Ovary (tissue), 9 donors: ENCODE results near the gene OR10G6. TPM values are rescaled to one million over a fixed set of nuclear protein-coding genes. Genes with fewer than 3 reads are reported as not detected.
"Not testable (repeated sequence)": the region's sequence is repeated elsewhere in the genome, so short reads cannot be mapped to it uniquely, and the experiment has no call there.

Source experiments
- DNase-seq, 5 donors: peaks; one replicate each; pipeline ENCODE4 v3.0.0-alpha.2; 2019 to 2020
- H3K27ac ChIP-seq, 2 donors: fragments of 200-600 bp; one replicate each; pipeline versions ENCODE4 v1.5.1 to v1.8.0; 2019 to 2022
- H3K27me3 ChIP-seq: fragments of 200-600 bp; one replicate; pipeline ENCODE4 v1.8.0; 2022
- H3K36me3 ChIP-seq: fragments of 200-600 bp; sonication (generic); one replicate; pipeline ENCODE4 v1.5.1; 2019
- H3K4me1 ChIP-seq: one replicate; pipeline ENCODE4 v1.8.1; 2013; ENCODE audit warnings: mild to moderate bottlenecking, moderate library complexity; ENCODE audit not compliant: insufficient read depth
- H3K4me3 ChIP-seq: fragments of 200-600 bp; sonication (generic); one replicate; pipeline ENCODE4 v1.5.1; 2017
- H3K9me3 ChIP-seq, 2 donors: fragments of 200-600 bp in 1 of 2; sonication (generic) in 1 of 2; one replicate each; pipeline versions ENCODE4 v1.5.1 to v1.8.1; 2013 to 2019; ENCODE audit warnings: mild to moderate bottlenecking in 1 of 2, moderate library complexity in 1 of 2
- EP300 ChIP-seq: sonication (generic); formaldehyde crosslinking; IDR thresholded peaks from one replicate; pipeline ENCODE4 v1.6.1; 2017; ENCODE audit warnings: antibody characterized with exemption
- POLR2A ChIP-seq: fragments of 450-650 bp; IDR thresholded peaks from one replicate; pipeline ENCODE4 v1.6.1; 2017; ENCODE audit warnings: antibody characterized with exemption, mild to moderate bottlenecking, moderate library complexity
- WGBS, 3 donors: extraction: QIAGEN DNeasy Blood & Tissue Kit in 1 of 3; methylation state at CpG; one replicate each; pipeline versions ENCODE4 v1.1.5 to v1.1.7; 2013 to 2017; 5-methylcytosine and 5-hydroxymethylcytosine counted together
- intact Hi-C, 4 donors: fragments of 100-400 bp; cut with DNase I; formaldehyde crosslinking; loops; one replicate each; pipeline versions ENCODE4 v1.11.0 to v1.15.1; 2022 to 2023
- polyA plus RNA-seq, 2 donors: library from polyadenylated mRNA; stranded (reverse); fragments of 200-250 nt in 1 of 2; fragments of 350-450 nt in 1 of 2; fragmentation: Illumina TruSeq in 1 of 2; extraction: RNeasy Lipid Tissue Mini Kit (QIAGEN cat#74804) in 1 of 2; gene quantifications; one replicate each; pipeline ENCODE4 v1.2.3, GENCODE V29; 2013 to 2014
- total RNA-seq, 7 donors: library from RNA; depleted of rRNA in 2 of 7; stranded (reverse); fragments of >200 nt in 2 of 7; fragmentation: NEBNext Ultra II Directional in 3 of 7; extraction: Animal tissue kit (Norgen Biotek cat#: 25700) in 3 of 7; gene quantifications; one replicate each; pipeline versions ENCODE4 v1.1.0 to v1.2.4, GENCODE V29; 2016 to 2023
- TF ChIP-seq, protein P1 (sequence below), 3 donors: fragments of 450-650 bp in 2 of 3; fragments of 200-600 bp in 1 of 3; IDR thresholded peaks; one replicate each; pipeline versions ENCODE4 v1.5.1 to v1.8.0; 2016 to 2022; ENCODE audit warnings: antibody characterized with exemption in 3 of 3, mild to moderate bottlenecking in 1 of 3
- donor health status: DM: no; HTN: no; CAD: no; lungs with moderate emphysema.
- donor health status: DM: no; HTN: no; CAD: no.
- donor health status: Bipolar disorder and iron deficiency.
- donor health status: DM: yes; HTN: yes; CAD: no.
- donor health status: DM: no; HTN: no; CAD: no.
- donor health status: DM: yes; HTN: yes; CAD: no.

OR10G6 gene
- total and polyA plus RNA-seq, 9 donors: not detected

DNA sequence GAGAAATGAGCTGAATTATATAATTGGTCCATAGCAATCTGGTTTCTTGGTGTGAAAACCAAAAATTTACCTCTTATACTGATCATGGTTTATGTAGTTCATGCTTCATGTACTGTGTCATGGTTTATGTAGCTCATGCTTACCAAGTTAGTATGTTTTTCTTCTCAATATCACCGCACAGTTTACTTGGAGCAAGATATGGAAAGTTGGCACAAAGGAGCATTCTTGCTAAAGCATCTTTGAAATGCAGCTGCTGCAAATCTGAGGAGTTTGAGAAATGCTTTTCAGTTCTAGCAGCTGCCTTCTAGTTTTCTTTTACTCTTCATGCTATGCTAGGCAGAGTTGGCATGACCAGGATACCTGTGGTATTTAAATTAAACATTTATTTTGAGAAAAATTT is 41.7 kb upstream of the OR10G6 start:
- no peak for DNase-seq
- intact Hi-C loops: no loop called here
- Histone ChIP-seq H3K27me3 (peaks cover 2% of the 10 kb centered on the region), H3K36me3 (no peaks in the 10 kb centered on the region), H3K4me1 (no peaks in the 10 kb centered on the region), H3K4me3 (no peak overlapping the region), H3K9me3 (no peaks in the 10 kb centered on the region), H3K27ac (no peak overlapping the region)
- 7 to 17% (median 9%) methylated on average over 1 of the region's 1 CpG for WGBS, 3 donors
- TF ChIP-seq POLR2A (no peak), EP300 (no peak)
- TF ChIP-seq, protein P1, sequence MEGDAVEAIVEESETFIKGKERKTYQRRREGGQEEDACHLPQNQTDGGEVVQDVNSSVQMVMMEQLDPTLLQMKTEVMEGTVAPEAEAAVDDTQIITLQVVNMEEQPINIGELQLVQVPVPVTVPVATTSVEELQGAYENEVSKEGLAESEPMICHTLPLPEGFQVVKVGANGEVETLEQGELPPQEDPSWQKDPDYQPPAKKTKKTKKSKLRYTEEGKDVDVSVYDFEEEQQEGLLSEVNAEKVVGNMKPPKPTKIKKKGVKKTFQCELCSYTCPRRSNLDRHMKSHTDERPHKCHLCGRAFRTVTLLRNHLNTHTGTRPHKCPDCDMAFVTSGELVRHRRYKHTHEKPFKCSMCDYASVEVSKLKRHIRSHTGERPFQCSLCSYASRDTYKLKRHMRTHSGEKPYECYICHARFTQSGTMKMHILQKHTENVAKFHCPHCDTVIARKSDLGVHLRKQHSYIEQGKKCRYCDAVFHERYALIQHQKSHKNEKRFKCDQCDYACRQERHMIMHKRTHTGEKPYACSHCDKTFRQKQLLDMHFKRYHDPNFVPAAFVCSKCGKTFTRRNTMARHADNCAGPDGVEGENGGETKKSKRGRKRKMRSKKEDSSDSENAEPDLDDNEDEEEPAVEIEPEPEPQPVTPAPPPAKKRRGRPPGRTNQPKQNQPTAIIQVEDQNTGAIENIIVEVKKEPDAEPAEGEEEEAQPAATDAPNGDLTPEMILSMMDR (IDR thresholded peaks at IDR 0.05): no peak

DNA sequence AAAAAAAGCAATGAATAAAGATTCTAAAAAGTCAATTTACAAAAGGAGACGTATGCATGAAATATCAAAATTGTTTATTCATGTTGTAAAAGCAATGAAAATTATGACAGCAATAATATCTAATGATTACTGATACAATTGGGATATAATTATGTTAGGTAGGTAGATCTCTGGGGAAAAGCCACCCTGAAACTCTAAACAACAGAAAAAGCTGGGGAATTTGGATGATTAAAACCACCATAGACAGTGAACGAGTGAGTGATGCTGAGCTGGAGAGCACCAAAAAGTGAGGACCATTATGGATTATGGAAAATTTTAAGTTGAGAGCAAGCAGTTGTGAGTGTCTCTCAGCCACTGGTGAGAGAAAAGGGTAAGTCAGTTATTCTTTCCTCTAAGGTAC is 31.5 kb upstream of the OR10G6 start, which contains the start of gene OR10G8:
Gene OR10G8 (plus strand): TSS at position 301 of the 400 bp plus-strand sequence. CDS start 2,825 bp downstream, outside the sequence.
- 68 to 79% (median 78%) methylated on average over 2 of the region's 2 CpGs for WGBS, 3 donors
- Histone ChIP-seq H3K4me3 (no peak within 1 kb of the TSS), H3K27ac (no peak within 1 kb of the TSS), H3K9me3 (no peaks in the 10 kb centered on the region), H3K4me1 (no peaks in the 10 kb centered on the region), H3K36me3 (no peaks in the 10 kb centered on the region), H3K27me3 (no peaks in the 10 kb centered on the region)
- no peak for DNase-seq
- TF ChIP-seq POLR2A: no peak
- TF ChIP-seq EP300: no peak
- TF ChIP-seq, protein P1 (IDR thresholded peaks at IDR 0.05): no peak
- intact Hi-C loops: no loop called here

DNA sequence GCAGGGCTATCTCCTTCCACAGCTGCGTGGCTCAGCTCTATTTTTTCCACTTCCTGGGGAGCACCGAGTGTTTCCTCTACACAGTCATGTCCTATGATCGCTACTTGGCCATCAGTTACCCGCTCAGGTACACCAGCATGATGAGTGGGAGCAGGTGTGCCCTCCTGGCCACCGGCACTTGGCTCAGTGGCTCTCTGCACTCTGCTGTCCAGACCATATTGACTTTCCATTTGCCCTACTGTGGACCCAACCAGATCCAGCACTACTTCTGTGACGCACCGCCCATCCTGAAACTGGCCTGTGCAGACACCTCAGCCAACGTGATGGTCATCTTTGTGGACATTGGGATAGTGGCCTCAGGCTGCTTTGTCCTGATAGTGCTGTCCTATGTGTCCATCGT is 20.9 kb upstream of the OR10G6 start:
- WGBS, 3 donors: 91 to 97% (median 93%) methylated on average over 4 to 7 of the region's 9 CpGs
- DNase-seq: not testable (repeated sequence)

DNA sequence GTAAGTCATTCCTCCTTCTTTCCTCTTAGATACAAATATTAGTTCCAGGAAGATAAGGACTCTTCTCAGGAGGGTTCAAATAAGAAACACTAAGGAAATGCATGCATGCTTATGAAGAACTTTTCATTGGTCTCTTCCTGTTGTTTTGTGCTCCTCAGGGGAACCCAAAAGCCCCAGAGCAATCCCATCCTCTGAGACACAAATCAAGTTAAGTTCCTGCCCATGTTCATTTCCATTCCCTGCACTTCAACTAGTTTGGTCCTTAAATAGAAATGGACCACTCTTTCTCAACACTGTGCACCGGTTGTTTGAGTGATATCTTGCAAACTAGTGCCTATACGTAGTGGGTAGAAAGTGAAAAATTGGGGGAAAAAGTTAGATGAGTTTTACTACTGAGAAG is 17.7 kb upstream of the OR10G6 start, which contains the start of gene OR10G4:
Gene OR10G4 (plus strand): TSS at position 301 of the 400 bp plus-strand sequence. CDS start 2,578 bp downstream, outside the sequence.
- intact Hi-C loops: no loop called here

More for the DNA sequence above, 20.9 kb upstream of the OR10G6 start:
- H3K4me1 ChIP-seq, H3K9me3 ChIP-seq, H3K36me3 ChIP-seq, H3K4me3 ChIP-seq, intact Hi-C loops, H3K27ac ChIP-seq, H3K27me3 ChIP-seq: not testable (repeated sequence)

DNA sequence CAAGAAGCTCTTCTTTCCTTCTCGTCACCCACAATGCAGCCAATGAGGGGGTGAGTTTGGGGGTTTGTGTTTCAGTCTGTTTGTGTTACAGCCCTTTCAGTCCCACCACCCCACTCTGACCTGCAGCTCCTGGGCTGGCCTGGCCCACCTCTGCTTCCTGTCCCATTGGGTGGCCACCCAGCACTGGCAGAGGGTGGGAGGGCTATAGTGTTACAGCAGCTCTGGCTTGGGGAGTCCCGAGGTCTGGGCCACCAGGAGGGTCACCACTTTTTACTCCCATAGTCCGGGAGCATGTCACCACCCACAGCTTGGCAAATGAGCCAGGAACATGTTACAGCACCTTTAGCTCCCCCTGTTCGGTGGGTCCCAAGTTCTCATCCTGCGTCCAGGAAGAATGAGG is 15.7 kb downstream of the OR10G6 start:
- H3K27me3 ChIP-seq: no peaks in the 10 kb centered on the region
- H3K4me3 ChIP-seq: no peak overlapping the region
- no peak for DNase-seq
- intact Hi-C loops: no loop called here
- WGBS, 3 donors: 79 to 85% (median 82%) methylated on average over 5 of the region's 5 CpGs
- TF ChIP-seq EP300: no peak
- no peak for TF ChIP-seq POLR2A
- TF ChIP-seq, protein P1 (IDR thresholded peaks at IDR 0.05): no peak
- no peak overlapping the region for H3K27ac ChIP-seq
- no peaks in the 10 kb centered on the region for H3K4me1 ChIP-seq
- H3K9me3 ChIP-seq: no peaks in the 10 kb centered on the region
- no peaks in the 10 kb centered on the region for H3K36me3 ChIP-seq

More for the DNA sequence above, 17.7 kb upstream of the OR10G6 start, which contains the start of gene OR10G4:
- 75 to 85% (median 82%) methylated on average over 2 of the region's 2 CpGs for WGBS, 3 donors
- no peaks in the 10 kb centered on the region for H3K9me3 ChIP-seq
- no peak within 1 kb of the TSS for H3K4me3 ChIP-seq
- TF ChIP-seq, protein P1 (IDR thresholded peaks at IDR 0.05): no peak
- TF ChIP-seq EP300: no peak
- no peak for TF ChIP-seq POLR2A
- no peak within 1 kb of the TSS for H3K27ac ChIP-seq
- DNase-seq: no peak
- H3K36me3 ChIP-seq: no peaks in the 10 kb centered on the region
- no peaks in the 10 kb centered on the region for H3K4me1 ChIP-seq
- no peaks in the 10 kb centered on the region for H3K27me3 ChIP-seq
